Renal cortical epithelial cell (primary cell): ENCODE measurements around the gene ISOC2. TPM values are rescaled to one million over a fixed set of nuclear protein-coding genes. Genes with fewer than 3 reads are reported as not detected.
A peak's percentile ranks its signal among the peaks of the same experiment; 100 is the strongest.

Experiments used
- DNase-seq: peaks from one replicate; pipeline ENCODE4 v3.0.0-alpha.2; 2011; ENCODE audit warnings: low read depth
- total RNA-seq: library from RNA; depleted of rRNA; stranded (reverse); fragments of >200 nt; gene quantifications from 2 replicates; pipeline ENCODE4 v1.2.3, GENCODE V29; 2014

Gene ISOC2
- total RNA-seq, 1 donor from 2014 or later = 64.3 TPM

DNA sequence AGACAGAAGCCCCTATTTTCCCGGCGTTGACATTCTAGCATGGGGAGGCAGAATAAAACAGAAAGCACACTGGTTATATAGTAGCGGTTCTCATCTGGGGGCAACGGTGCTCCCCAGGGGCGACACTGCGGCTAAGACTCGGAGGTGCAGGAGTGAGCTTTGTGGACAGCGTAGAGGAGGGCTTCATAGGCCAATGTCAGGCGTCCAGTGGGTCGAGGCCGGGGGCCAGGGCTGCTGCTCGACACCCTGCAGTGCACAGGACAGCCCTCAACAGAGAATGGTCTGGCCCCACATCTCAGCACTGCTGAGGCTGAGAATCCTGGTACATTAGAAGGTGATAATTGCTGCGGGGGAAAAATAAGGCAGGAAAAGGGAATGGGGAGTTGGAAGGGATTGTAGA lies 16.5 kb upstream of the ISOC2 start:
- DNase-seq = no peak

DNA sequence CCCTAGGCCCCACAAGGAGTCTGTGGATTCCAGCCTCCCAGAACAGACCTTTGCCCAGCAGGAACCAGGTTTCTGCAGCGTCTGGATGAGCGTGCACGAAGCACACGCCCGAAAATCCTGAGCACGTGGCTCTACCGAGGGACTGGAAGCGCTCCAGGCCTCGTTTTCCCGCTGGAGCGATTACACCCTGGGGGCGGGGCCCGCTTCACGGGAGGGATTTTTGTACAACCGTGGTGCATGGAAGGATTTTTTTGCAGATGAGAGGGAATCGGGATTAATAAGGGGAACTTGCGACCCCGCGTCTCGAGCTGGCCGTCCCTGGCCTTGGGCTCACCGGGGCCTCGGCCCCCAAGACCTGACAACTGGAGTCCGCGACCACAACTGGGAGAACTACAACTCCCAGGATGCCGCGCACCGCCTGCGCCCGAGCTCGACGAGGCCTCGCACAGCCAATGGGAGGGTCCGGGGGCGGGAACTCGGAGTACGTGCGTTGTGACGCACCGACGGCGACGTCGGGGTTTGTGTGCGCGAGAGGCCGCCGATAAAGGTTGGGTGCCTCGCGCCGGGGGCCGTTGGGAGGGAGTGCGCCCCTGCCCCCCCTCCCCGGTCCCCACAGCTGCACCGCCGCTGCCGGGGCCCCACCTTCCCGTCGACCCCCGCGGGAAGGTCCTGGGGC lies 14.8 kb upstream of the ISOC2 start, which contains the start of gene ZNF628:
Gene ZNF628, plus strand, starts transcription at position 518 of the 676 bp plus-strand sequence. CDS start 3,294 bp downstream, outside the sequence.
- DNase-seq = peak; percentile 90

DNA sequence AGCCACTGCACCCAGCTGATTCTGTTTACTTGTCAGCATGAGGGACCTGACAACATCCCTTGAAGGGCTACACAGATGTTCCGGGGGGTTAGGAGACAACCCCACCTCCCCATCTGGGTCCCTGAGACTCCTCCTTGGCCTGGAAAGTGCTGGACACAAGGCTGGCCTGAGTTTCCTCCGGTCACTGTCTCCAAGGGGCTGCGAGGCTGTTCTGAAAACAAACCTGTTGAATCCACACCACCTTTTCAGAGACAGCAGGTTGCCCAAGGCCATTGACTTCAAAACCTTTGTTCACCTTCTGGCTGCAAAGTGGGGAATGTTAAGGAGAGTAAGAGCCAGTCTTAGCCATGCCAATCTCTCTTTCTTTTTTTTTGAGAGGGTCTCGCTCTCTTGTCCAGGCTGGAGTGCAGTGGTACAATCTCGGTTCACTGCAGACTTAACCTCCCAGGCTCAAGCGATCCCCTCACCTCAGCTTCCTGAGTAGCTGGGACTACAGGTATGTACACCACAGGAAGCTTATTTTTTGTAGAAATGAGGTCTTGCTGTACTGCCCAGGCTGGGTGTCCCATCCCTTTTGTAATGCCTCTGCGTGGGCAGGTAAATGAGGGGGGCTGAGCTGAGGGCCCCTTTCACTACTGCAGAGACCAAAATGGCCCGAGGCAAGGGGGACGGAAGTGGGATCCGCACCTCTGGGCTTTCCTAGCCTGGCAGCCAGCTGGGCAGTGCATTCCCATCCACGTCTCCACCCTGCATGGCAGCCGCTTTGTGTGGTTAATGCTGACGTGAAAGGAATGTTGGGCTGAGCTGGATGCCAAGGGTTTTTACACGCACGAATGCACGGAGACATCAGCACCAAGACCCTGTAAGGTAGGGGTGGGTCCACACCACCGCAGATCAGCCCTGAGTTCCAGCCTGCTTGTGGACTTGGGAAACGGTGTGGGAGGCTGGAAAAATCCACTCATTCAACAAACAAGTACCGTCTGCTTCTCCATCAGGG lies 13.1 kb upstream of the ISOC2 start:
- DNase-seq = peak; percentile 97

DNA sequence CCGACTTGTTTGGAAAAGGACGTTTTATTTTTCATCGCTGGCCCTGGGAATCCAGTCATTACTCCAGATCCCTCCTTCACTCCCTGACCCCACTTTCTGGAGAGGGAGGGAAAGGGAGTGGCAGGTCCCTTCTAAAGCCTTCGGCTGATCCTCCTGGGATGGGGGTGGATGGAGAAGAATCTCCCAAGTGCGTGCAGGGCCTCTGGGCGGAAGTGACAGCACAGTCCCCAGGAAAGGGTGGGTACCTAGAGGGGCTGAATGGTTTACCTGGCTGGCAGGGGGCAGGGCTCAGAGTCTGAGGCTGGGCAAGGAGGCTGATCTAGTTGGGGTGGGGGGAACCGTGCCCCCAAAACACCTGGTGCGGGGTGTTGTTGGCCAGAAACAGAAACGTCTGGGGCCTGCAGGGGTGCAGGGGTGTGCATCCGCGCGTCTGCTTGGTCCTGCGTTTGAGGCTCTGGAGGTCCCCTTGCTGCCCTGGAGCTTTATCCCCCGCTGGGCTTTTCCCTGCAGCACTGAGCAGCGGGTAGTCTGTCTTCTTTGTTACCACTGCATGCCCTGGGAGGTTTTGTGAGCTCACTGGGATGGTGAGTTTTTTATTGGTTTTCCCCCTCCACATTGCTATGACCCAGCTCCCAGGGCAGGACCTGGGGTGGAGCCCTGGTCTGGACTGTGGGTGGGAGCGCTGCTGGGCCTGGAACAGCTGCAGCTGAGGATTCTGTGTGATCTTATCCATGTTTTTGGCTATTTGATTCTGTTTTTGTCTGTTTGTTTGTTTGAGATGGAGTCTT lies 12.0 kb upstream of the ISOC2 start:
- peak; percentile 68 for DNase-seq

DNA sequence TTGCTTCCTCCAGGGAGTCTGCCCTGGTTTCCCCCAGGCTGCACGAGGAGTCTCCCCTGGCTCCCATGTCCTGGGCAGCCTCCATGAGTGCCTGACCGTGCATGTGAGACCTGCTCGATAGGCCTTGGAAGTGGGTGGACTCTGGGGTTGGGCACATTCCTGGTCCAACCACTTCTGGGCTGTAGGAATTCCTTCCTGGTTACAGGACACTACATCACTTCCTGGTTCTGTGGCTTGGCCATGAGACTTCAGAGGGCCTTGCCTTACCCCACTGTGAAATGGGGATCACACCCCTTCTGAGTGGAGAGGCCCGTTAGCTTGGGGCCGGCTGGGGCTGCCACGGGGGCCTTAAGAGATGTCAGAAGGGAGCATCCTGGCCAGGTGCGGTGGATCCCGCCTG lies 11.0 kb upstream of the ISOC2 start:
- DNase-seq = peak; percentile 85

DNA sequence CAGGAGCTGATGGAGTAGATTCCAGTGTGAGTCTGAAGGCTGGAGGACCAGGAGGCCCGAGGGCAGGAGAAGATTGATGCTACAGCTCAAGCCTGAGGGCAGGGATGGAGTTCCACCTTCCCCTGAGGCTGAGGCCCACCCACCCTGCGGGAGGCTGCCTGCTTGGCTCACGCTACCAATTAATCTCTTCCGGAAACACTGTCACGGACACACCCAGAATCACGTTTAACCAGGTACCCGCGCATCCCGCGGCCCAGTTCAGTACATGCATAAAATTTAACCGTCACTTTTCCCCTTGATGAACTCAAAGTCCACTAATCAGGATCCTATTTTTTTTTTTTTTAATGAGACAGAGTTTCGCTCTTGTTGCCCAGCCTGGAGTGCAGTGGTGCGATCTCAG lies 9.8 kb upstream of the ISOC2 start:
- no peak for DNase-seq

DNA sequence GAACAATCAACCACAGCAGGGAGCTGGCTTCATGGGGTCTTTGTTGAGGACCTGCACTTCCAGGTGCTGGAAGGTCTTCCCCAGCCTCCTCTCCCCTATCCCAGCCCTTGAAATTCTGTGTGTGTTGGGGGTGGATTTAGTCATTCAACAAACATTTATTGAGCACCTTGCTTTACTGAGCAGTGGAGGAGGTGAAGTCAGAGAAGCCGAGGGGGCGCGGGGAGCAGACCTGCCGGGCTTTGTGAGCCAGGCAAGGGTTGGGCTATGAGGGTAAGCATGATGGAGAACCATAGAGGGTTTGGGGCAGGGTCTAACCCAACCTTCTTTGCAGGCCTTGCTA lies 6.6 kb upstream of the ISOC2 start:
- no peak for DNase-seq

DNA sequence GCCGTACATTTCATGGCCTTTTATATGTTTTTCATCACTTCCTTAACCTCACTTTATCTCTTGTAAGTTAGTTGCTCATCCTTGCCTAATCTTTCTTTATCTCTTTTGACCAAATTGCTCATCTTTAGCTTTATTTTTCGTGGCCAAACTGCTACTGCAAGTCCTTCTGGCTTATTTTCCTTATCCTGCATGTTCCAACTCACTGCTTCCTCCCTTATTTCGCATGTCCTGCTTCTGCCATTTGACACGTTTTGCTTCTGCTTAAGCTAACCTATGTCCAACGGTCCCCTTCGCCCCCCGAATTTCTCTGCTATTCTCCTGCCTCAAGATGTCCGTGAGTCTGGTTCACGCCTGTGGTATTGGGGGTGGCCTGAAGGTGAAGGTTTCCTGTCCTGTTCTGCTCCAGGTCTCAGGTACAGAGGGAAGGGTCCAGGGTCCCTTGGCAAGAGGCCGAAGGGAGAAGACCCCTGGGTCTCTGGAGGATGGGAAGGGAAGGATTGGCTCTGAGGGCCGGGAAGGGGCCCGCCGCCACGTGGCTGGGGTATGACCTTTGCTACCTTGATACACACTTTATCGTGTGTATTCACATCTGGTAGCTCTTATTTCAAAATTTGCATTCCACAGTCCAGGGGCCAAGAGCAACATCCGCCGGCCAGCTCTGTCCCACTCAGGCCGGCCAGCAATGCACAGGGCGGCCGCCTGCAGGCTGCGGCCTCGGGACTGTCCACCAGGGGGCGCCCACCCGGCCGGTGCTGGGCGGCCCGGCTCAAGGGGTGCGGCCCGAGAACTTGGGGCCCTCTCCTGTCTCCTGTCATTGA lies 6.0 kb upstream of the ISOC2 start:
- no peak for DNase-seq

DNA sequence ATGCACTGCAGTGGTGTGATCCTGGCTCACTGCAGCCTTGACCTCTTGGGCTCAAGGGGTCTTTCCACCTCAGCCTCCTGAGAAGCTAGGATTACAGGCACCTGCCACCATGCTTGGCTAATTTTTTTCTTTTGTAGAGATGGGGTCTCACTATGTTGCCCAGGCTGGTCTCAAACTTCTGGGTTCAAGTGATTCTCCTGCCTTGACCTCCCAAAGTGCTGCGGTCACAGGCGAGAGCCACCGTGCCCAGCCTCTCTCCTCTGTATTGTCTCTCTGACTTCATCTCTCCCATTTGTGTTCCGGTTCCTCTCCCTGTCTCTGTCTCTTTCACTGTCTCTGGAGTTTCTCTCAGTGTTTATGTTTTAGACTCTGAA lies 4.8 kb upstream of the ISOC2 start:
- DNase-seq = no peak

DNA sequence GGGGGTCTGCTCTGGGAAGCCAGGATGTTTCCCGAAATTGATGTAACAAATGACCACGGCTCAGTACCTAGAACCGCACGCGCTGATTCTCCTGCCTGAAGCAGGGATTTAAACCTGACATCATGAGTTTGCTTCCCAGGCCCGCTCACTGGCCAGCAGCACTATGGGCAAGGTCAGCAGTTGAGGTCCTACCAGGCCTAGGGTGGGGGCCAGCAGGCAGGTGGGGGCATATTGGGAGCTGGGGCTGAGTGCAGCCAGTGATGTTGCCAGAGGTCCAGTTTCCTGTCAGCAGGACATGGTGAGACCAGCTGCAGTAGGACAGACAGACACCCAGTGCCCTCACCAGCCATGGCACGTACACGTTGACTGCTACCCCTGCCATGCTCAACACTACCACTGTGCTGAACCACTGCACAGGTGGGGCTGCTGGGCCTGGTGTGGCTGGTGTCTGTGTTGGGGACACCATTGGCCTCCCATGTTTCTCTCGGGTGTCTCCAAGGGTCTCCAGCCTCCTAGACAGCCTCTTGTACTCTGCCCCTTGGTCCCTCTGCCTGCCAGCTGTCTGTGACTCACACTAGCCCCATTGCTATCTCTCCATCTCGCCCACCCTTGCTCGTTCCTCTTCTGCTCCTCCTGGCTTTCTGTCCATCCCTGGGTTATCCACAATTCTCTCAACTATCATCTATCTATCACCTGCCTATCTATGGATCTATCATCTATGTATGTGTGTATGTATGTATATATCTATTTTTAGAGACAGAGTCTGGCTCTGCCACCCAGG lies 4.2 kb upstream of the ISOC2 start:
- DNase-seq = no peak

DNA sequence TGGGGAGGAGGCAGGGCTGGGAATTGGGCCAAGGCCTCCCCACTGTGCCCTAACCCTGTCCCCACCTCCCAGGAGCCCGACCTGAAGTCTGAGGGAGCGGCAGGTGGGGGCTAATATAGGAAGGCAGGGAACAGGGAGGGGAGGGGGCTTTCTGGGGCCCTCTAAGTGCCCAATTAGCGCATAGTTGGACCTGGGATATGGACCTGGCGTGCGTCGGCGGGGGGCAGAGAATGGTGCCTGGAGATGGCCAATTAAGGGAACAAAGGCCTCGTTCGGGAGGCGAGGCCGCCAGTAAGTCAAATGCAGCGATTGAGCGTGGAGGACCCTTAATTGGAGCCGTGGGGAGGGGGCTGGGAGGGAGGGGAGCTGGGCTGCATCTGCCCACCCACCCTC lies 3.2 kb upstream of the ISOC2 start, which contains the start of gene C19orf85:
Gene C19orf85, minus strand, starts transcription at position 90 of the 393 bp plus-strand sequence. CDS start 197 bp downstream, outside the sequence.
- no peak for DNase-seq

DNA sequence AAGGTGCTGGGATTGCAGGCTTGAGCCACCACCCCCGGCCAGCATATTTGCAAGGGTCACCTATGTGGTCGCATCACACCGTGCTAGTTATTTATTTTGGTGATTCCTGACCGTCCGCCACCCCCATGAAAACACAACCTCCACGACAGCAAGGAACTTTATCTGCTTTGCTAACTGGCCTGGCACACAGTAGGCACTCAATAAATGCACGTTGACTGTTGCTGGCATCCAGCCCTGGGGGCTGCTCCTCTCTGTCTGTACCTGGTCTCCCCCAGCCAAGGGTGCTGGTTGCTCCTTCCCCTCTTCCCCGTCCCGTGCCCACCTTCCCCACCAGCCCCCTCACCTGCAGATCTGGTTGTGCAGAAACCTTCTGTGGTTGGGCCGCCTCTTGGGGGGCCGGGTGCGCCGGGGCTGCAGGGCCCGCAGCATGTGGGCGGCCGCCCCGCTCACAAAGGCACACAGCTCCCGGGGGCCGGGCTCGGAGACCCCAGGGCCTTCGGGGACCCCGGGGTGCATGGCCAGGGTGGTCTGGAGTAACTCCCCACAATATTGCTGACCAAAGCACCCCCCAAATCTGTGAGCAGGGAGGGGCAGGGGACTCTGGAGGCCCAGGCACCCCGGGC lies 2.7 kb upstream of the ISOC2 start:
- DNase-seq = no peak

DNA sequence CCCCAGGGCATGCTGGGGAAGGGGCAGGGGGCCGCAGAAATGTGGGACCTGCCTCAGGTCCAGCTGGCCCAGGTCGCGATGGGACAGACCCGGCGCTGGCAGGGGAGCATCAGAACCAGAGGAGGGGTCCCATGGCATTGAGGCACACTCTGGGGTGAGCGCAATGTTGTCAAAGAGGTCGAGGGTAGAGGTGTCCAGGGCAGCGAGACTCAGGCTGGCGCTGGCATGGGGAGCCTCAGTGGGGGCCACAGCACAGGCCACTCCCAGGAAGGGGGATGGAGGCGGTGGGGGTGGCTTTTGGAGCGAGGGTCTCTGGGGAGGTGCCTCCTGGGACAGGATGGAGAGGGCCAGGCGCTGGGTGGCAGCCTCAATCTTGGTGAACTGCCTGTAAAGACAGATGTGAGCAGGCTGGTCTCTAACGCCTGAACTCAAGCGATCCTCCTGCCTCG lies 2.2 kb upstream of the ISOC2 start:
- DNase-seq = no peak

DNA sequence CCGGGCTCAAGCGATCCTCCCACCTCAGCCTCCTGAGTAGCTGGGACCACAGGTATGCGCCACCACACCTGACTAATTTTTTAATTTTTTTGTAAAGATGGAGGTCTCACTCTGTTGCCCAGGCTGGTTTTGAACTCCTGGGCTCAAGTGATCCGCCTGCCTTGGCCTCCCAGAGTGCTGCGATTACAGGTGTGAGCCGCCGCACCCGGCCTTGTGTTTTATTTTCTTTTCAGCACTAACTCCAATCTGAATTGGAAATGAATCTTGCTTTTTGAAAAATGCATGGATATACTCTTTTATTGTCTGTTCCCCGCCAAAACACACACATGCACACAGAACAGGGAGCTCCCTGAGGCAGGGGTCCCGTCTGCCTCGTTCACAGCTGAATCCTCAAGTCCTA lies 1.3 kb upstream of the ISOC2 start:
- no peak for DNase-seq

DNA sequence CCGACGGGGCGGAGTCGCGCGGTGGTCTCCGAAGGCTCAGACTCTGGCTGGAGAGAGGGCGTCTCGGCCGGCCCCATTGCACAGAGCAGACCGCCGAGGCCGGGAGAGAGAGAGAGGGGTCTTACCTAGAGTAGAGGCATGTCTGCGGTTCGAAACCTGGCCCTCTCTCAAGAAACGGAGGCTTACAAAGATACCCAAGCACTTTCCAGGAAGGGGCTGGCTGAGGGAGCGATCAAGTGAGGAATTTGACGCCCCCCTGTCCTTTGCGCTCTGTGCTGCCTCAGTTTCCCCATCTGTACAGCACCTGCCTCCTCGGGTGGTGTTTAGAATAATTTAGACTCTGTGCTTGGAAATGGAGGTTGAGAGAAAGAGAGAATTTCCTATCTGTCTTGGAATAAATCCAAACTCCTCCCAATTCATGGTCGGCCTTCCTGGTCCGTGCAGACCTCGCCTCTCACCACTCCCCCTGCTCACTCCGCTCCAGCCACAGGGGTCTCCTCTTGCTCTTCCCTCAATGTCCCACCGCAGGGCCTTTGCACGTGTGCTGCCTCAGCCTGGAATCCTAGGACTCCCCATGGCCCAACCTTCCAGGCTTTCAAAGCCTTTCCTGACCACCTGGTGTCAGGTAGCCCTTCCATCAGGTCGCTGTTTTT lies 658 bp upstream of the ISOC2 start:
- peak; percentile 40 for DNase-seq

DNA sequence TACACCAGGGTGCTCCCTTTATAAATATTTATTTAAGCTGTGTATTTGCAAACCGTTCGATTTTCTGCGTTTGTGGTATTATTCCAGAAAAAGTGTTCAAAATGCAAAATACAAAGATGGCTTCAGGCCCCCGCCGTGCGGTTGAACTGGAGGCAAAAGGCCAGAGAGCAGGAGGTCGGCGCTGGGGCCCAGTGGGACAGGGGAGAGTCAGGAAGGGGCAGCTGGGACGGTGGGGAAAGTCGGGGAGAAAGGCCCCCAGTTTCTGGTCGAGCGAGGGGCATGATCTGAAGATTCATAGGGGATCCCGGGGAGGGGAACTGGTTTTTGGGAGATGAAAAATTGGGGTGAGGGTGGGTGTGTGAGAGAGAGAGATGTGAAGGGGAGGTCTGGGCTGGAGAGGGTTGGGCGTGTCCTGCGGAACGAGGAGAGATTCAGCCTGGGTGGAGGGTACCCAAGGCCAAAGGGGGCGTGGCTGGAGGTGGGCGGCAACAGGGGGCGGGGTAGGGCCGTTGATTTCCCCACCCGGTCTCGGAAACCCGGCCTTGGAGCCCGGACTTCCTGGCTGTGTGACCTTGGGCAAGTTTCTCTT lies 678 bp downstream of the ISOC2 start:
- peak; percentile 44 for DNase-seq

DNA sequence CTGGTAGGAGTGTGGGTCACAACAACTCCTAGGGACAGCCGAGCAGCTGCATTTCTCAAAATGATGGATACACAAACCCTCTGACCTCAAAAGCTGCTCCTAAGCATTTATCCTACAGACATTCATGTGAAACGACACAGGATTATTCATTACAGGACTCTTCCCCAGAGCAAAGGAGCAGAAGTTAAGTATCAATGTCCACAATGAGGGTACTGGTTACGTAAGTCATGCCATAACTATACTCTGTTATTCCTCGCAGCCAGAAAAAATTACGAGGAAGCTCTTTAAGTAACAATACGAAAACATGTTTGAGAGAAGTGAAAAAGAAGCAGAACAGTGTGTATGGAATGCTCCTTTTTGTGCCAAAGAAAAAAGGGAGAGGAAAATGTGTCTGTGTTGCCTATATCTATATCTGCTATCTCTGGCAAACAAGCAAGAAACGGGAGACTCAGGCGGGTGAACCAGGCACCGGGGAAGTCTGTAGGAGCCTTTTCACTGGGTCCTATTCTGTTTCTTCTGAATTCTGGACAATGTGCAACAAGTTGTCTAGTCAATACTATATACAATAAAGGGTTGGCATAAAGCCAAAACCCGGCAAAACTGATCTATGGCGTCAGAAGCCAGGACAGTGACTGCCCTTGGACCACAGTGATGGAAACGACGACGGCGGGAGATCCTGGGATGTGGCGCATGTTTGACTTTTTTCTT lies 1.3 kb downstream of the ISOC2 start:
- DNase-seq = no peak

DNA sequence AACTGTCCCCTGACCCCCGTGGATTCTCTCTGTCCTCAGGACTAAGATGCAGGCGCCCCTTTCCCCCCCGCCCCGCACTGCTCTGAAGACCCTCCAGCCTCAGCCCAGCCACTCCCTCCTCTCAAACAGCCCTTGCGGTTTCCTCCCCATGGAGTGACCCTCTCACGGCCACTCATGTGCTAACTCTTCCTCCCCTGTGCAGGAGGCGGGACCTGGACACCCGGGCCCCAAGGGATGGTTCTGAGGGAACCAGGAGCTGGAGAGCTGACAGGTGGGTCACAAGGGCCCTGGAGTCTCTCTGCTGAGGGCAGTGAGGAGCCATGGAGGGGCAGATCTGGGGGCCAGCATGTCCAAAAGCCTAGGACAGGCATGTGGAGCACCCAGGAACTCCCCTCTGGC lies 1.9 kb downstream of the ISOC2 start:
- no peak for DNase-seq
